HepG2 (cell line): ENCODE measurements around the gene LRRC63.

Experiments
- NFYB ChIP-seq: sonication (generic); formaldehyde crosslinking; IDR thresholded peaks from 2 replicates; pipeline ENCODE4 v1.4.0; 2020; ENCODE audit warnings: missing genetic modification reagents
- NONO ChIP-seq, 2 experiments: fragments of 450-650 bp in 1 of 2; sonication (generic) in 1 of 2; formaldehyde crosslinking in 1 of 2; IDR thresholded peaks in 1 of 2; conservative IDR thresholded peaks in 1 of 2; 2 replicates each; pipeline versions ENCODE4 v1.6.1 to v1.8.0; 2017 to 2022; ENCODE audit warnings: mild to moderate bottlenecking in 1 of 2, missing genetic modification reagents in 1 of 2, moderate library complexity in 1 of 2
- ZKSCAN8 ChIP-seq: IDR thresholded peaks from 2 replicates; pipeline ENCODE4 v1.6.1; 2016; ENCODE audit warnings: borderline replicate concordance, missing genetic modification reagents, missing compliant biosample characterization
- TF ChIP-seq, protein P1 (sequence below): sonication (generic); formaldehyde crosslinking; IDR thresholded peaks from 2 replicates; pipeline ENCODE4 v1.5.0; 2020; ENCODE audit warnings: mild to moderate bottlenecking, low read depth, missing genetic modification reagents, borderline replicate concordance

DNA sequence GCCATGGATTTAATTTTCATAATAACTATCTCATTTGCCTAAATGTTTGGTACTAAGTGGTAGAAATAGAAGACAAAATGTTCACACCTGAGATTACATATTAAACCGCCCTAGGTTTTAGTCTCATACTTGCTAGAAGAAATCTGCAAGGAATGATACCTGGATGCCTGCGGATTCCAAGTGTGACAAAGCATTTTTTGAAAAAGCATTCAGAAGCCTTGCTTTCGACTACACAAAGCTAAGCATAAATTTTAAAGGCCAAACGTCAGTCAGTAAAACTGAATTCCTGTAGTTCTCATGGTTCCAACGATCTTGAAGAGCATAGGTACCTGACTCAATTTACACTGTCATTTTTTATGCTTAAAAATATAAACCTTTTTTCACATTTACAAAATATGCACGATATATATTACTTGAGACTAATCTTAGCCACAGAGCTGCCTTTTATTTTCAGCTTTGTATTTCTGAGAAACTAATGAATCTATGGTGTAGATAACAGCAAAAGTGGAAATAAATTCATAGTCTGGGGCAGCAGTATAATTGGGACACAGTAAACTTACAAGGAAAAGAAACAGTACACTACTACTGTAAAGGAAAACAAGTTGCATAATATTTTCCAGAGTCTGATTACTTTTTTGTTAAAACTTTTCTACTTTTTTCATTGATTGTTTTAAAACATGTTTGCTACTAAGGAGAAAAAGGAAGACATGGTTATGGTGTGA is 1.2 kb upstream of the LRRC63 start:
- TF ChIP-seq ZKSCAN8 (CRISPR knock-in tag) (no peak), NFYB (no peak), NONO (IDR thresholded peaks at IDR 0.05) (no peak), NONO (CRISPR knock-in tag; conservative IDR thresholded peaks at IDR 0.05) (no peak)
- TF ChIP-seq, protein P1, sequence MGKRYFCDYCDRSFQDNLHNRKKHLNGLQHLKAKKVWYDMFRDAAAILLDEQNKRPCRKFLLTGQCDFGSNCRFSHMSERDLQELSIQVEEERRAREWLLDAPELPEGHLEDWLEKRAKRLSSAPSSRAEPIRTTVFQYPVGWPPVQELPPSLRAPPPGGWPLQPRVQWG = no peak
